Ascending aorta (tissue), 2 donors: Measurements from ENCODE around the gene BPIFB1. TPM values are rescaled to one million over a fixed set of nuclear protein-coding genes. Genes with fewer than 3 reads are reported as not detected.

Source experiments
- DNase-seq, 2 donors: peaks; one replicate each; pipeline ENCODE4 v3.0.0-alpha.2; 2019; ENCODE audit warnings: low spot score in 2 of 2
- H3K27ac ChIP-seq, 2 donors: fragments of 200-600 bp; sonication (generic); one replicate each; pipeline ENCODE4 v1.5.1; 2016 to 2017; ENCODE audit warnings: mild to moderate bottlenecking in 1 of 2
- H3K27me3 ChIP-seq: fragments of 200-600 bp; sonication (generic); one replicate; pipeline ENCODE4 v1.5.1; 2017
- H3K36me3 ChIP-seq, 2 donors: fragments of 200-600 bp; sonication (generic); one replicate each; pipeline ENCODE4 v1.5.1; 2016
- H3K4me1 ChIP-seq, 2 donors: fragments of 200-600 bp; sonication (generic); one replicate each; pipeline ENCODE4 v1.5.1; 2016 to 2017; ENCODE audit warnings: mild to moderate bottlenecking in 1 of 2
- H3K4me3 ChIP-seq, 2 donors: fragments of 200-600 bp; sonication (generic); one replicate each; pipeline ENCODE4 v1.5.1; 2016 to 2017; ENCODE audit warnings: mild to moderate bottlenecking in 1 of 2
- H3K9me3 ChIP-seq, 2 donors: fragments of 200-600 bp; sonication (generic); one replicate each; pipeline ENCODE4 v1.5.1; 2016
- CTCF ChIP-seq, 3 experiments: fragments of 200-600 bp in 2 of 3; fragments of 450-650 bp in 1 of 3; sonication (generic) in 2 of 3; IDR thresholded peaks; one replicate each; pipeline ENCODE4 v1.5.1; 2016 to 2019; ENCODE audit warnings: antibody characterized with exemption in 3 of 3, mild to moderate bottlenecking in 1 of 3, moderate library complexity in 1 of 3
- intact Hi-C: fragments of 100-400 bp; cut with DNase I; formaldehyde crosslinking; loops from one replicate; pipeline ENCODE4 v1.15.1; 2023
- total RNA-seq: library from RNA; depleted of rRNA; stranded (reverse); fragments of >200 nt; gene quantifications from one replicate; pipeline ENCODE4 v1.1.0, GENCODE V29; 2016

Gene BPIFB1
- total RNA-seq, 1 donor from 2014 or later = not detected

- intact Hi-C loops = no loop called here
- H3K4me1 ChIP-seq = no peaks in the 10 kb centered on the region
- no peak for DNase-seq
- no peaks in the 10 kb centered on the region for H3K27me3 ChIP-seq
- no peaks in the 10 kb centered on the region for H3K9me3 ChIP-seq
- H3K4me3 ChIP-seq = no peak overlapping the region
- H3K27ac ChIP-seq = no peak overlapping the region
- TF ChIP-seq CTCF (IDR thresholded peaks at IDR 0.05) = no peak
- H3K36me3 ChIP-seq = peaks cover 0 to 5% of the 10 kb centered on the region in 2 donors
Observed at GRCh38 chr20:33345342-33345741, 62.3 kb downstream of the BPIFB1 start.

GRCh38 chr20:33348136-33348937 is 65.3 kb downstream of the BPIFB1 start:
- no peak for DNase-seq

GRCh38 chr20:33349493-33349892 is 66.5 kb downstream of the BPIFB1 start:
- H3K4me1 ChIP-seq = no peaks in the 10 kb centered on the region

More at GRCh38 chr20:33348136-33348937, 65.3 kb downstream of the BPIFB1 start:
- Histone ChIP-seq H3K27ac (no peak overlapping the region), H3K4me1 (no peaks in the 10 kb centered on the region), H3K36me3 (peaks cover 0 to 13% of the 10 kb centered on the region in 2 donors), H3K27me3 (no peaks in the 10 kb centered on the region), H3K9me3 (no peaks in the 10 kb centered on the region), H3K4me3 (no peak overlapping the region)
- intact Hi-C loops = no loop called here
- no peak for TF ChIP-seq CTCF (IDR thresholded peaks at IDR 0.05)

GRCh38 chr20:33351696-33352095 is 68.7 kb downstream of the BPIFB1 start:
- H3K27me3 ChIP-seq = no peaks in the 10 kb centered on the region
- no peak for DNase-seq
- no peak for TF ChIP-seq CTCF (IDR thresholded peaks at IDR 0.05)
- H3K4me3 ChIP-seq = no peak overlapping the region
- H3K4me1 ChIP-seq = no peaks in the 10 kb centered on the region
- intact Hi-C loops = no loop called here
- no peak overlapping the region for H3K27ac ChIP-seq
- no peaks in the 10 kb centered on the region for H3K9me3 ChIP-seq
- H3K36me3 ChIP-seq = peaks cover 5 to 33% of the 10 kb centered on the region in 2 donors

More at GRCh38 chr20:33349493-33349892, 66.5 kb downstream of the BPIFB1 start:
- intact Hi-C loops = no loop called here
- DNase-seq = no peak
- peaks cover 0 to 21% of the 10 kb centered on the region in 2 donors for H3K36me3 ChIP-seq
- TF ChIP-seq CTCF (IDR thresholded peaks at IDR 0.05) = no peak
- H3K27ac ChIP-seq = no peak overlapping the region
- no peak overlapping the region for H3K4me3 ChIP-seq
- no peaks in the 10 kb centered on the region for H3K27me3 ChIP-seq
- no peaks in the 10 kb centered on the region for H3K9me3 ChIP-seq

- intact Hi-C loops = no loop called here
- DNase-seq = no peak
- TF ChIP-seq CTCF (IDR thresholded peaks at IDR 0.05) = no peak
- no peak overlapping the region for H3K27ac ChIP-seq
- peaks cover 8 to 33% of the 10 kb centered on the region in 2 donors for H3K36me3 ChIP-seq
- no peaks in the 10 kb centered on the region for H3K4me1 ChIP-seq
- H3K9me3 ChIP-seq = no peaks in the 10 kb centered on the region
- no peaks in the 10 kb centered on the region for H3K27me3 ChIP-seq
- no peak overlapping the region for H3K4me3 ChIP-seq
Observed at GRCh38 chr20:33352258-33353012, 69.4 kb downstream of the BPIFB1 start.
